CD4-positive, alpha-beta T cell treated with Interleukin-12 subunit alpha and Interleukin-12 subunit beta, for 1 hour (primary cell): Measurements from ENCODE around the gene PRKAG1.
A peak's percentile ranks its signal among the peaks of the same experiment; 100 is the strongest.
"Not testable (repeated sequence)": the region's sequence is repeated elsewhere in the genome, so short reads cannot be mapped to it uniquely, and the experiment has no call there.

Experiments used
- DNase-seq: peaks from one replicate; pipeline ENCODE4 v3.0.0-alpha.2; 2020

PRKAG1 gene

GRCh38 chr12:49018261-49019119 lies at the start of gene PRKAG1:
Gene PRKAG1, minus strand, starts transcription at chr12:49018776. Its CDS starts 36 bp downstream, at chr12:49018740.
- DNase-seq = peak; percentile 98

GRCh38 chr12:49066120-49066519 lies 47.5 kb upstream of the PRKAG1 start:
- no peak for DNase-seq

- DNase-seq = no peak
These were observed 46.2 kb upstream of the PRKAG1 start for GRCh38 chr12:49064767-49065152.

- not testable (repeated sequence) for DNase-seq
These were observed 43.3 kb upstream of the PRKAG1 start for GRCh38 chr12:49061916-49062315.

GRCh38 chr12:49061157-49061650 lies 42.6 kb upstream of the PRKAG1 start:
- DNase-seq = no peak

- DNase-seq = peak; percentile 91
These were observed 41.9 kb upstream of the PRKAG1 start, which contains the start of gene KMT2D for GRCh38 chr12:49060237-49061156. Gene KMT2D, minus strand, starts transcription at chr12:49060794. Its CDS starts 5,470 bp downstream, at chr12:49055324.

- DNase-seq = no peak
These were observed 41.0 kb upstream of the PRKAG1 start for GRCh38 chr12:49059299-49060171.

GRCh38 chr12:49059045-49059298 lies 40.4 kb upstream of the PRKAG1 start:
- DNase-seq = no peak

- no peak for DNase-seq
These were observed 39.9 kb upstream of the PRKAG1 start for GRCh38 chr12:49058366-49059044.

- DNase-seq = no peak
These were observed 39.3 kb upstream of the PRKAG1 start for GRCh38 chr12:49057888-49058287.

GRCh38 chr12:49055978-49056754 lies 37.6 kb upstream of the PRKAG1 start:
- peak; percentile 75 for DNase-seq

GRCh38 chr12:49055092-49055491 lies 36.5 kb upstream of the PRKAG1 start:
- DNase-seq = no peak

- no peak for DNase-seq
These were observed 35.9 kb upstream of the PRKAG1 start for GRCh38 chr12:49054524-49054923.

GRCh38 chr12:49054096-49054495 lies 35.5 kb upstream of the PRKAG1 start:
- DNase-seq = no peak

GRCh38 chr12:49052451-49053208 lies 34.1 kb upstream of the PRKAG1 start:
- DNase-seq = no peak

GRCh38 chr12:49051777-49052438 lies 33.3 kb upstream of the PRKAG1 start:
- no peak for DNase-seq

GRCh38 chr12:49051373-49051764 lies 32.8 kb upstream of the PRKAG1 start:
- DNase-seq = no peak

- DNase-seq = no peak
These were observed 32.2 kb upstream of the PRKAG1 start for GRCh38 chr12:49050507-49051372.
